GM19035 (cell line): Measurements from ENCODE around the gene EXOC4.

Experiments used
- ATAC-seq: cut with Tn5 transposase; IDR thresholded peaks from one replicate; pipeline ENCODE4 v1.9.1; 2021; ENCODE audit not compliant: unreplicated experiment

Gene EXOC4

DNA sequence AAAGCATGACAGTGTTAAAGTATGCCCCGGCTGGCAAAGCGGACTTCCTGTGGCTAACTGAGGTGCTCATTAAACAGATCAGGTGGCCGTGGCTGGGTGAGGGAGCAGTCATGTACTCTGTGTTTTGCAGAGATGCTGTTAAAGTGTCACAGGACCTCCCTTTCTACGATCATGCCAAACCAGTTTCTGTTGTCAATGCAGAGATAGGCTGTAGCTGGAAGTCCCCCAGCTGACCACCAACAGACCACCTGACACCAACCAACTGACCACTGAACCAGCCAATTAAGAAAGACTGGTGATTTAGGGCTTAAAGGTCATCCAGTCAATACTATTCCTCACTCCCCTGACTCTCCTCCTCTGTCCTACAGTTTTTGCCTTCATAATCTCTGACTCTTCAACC is 443.2 kb downstream of the EXOC4 start:
- ATAC-seq: no peak

DNA sequence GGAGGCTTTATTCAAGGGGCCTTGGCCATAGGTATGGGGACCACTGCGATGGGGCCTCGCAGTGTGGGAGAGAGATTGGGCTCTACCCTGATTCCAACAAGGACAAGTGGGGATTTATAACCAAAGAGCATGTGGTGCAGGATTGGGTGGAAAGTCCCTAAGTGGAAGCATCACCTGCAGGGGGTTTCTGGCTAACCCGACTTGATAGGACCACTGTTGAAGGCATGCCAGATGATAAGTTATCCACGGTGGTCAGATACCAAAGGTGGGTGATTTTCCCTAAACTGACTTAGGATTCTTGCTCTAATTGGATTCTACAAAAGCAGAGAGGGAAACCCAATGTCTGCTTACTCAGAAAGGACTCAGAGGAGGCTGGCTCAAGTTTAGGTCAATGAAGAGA is 444.7 kb downstream of the EXOC4 start:
- no peak for ATAC-seq

DNA sequence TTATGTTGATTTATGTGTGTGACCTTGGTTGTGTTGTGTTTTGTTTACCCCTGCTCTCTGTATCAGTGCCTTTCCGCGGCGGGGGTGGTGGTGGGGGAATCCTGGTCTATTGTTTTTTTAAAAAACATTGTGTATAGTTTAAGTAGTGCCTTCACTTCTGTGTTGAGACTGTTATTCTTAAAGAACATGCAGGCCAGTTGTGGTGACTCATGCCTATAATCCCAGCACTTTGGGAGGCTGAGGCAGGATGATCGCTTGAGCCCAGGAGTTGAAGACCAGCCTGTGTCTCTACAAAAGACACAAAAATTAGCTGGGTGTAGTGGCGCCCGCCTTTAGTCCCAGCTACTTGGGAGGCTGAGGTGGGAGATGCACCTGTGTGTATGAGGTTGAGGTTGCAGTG is 445.2 kb downstream of the EXOC4 start:
- ATAC-seq: no peak

DNA sequence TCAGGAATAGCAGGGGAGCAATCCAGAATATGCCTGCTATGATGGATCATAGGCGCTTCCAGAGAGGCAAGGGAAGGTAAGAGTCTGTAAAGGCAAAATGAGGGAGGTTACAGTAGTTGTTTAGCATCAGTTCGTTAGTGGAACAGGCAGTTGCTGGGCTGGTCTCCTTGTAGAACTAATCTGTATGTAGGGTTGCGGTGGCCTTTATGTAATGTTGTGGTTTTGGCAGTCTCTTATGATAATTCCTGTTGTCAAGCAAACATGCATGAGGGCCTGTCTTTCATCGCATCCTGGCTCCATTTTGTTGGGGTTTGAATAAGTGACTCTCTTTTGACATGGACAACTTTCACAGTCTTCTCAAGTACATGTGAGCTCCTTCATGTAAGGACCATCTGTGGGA is 446.5 kb downstream of the EXOC4 start:
- ATAC-seq: no peak

DNA sequence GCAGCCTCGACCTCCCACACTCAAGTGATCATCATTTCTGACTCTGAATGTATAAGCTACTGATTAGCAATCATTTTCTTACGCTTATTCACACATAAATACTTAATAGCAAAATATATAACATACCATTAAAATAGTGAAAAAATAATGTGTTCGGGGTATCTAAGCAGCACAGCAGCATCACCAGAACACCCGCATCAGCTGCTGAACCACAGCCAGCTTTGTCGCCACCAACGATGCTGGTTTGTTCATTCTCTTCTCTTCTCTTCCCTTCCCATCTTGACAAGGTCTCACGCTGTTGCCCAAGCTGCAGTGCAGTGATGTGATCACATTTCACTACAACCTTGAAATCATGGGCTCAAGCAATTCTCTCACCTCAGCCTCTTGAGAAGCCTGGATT is 449.2 kb downstream of the EXOC4 start:
- no peak for ATAC-seq

DNA sequence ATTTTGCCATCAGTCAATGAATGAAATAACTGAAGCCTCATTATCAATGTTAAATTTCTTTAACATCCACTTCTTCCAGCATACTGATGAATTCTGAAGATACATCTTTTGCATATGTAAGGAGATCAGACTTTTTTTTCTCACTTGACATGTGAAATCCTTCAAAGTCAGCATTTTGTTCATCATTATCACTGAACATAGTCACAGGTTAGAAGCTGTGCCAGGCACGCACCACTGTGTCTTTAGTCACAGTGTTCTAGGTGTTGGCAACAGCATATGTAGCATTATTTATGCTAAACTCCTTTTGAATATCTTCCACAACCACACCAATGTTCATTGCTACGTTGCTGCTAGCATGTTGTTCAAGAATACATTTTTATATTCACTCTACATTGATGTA is 450.1 kb downstream of the EXOC4 start:
- no peak for ATAC-seq

DNA sequence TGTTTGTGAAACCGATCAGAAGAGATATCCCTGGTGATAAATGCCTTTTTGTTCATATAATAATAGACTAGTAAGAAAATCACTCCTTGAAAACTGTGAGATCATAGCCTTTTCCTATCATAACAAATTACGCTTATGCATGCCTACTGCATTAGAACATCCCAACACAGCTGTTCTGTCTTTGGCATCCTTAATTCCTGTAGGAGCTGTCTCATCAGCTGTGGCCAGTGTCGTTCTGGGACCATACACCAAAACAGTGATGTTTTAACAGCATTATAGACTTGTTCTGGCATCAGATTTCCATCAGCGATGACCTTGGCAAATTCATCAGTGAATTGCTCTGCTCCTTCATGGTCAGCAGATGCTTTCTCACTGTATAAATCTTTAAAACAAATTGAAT is 450.7 kb downstream of the EXOC4 start:
- no peak for ATAC-seq

DNA sequence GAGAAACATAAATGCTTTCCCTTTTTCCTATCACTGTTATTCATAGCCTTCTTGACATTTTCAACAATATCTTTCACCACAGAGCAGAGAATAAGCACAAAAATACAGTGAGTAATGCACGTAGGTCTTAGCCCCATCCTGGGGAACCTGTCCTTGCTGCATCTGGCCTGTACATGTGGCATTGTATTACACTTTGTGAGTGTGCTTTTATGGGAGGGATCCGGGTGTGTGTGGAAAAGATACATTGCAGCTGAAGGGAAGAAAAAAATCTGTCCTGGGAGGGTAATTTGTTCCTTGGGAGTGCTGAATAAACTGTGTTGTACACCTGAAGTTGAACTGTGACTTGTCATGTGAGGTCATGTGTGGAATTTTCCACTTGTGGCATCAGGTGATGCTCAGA is 451.6 kb downstream of the EXOC4 start:
- no peak for ATAC-seq

DNA sequence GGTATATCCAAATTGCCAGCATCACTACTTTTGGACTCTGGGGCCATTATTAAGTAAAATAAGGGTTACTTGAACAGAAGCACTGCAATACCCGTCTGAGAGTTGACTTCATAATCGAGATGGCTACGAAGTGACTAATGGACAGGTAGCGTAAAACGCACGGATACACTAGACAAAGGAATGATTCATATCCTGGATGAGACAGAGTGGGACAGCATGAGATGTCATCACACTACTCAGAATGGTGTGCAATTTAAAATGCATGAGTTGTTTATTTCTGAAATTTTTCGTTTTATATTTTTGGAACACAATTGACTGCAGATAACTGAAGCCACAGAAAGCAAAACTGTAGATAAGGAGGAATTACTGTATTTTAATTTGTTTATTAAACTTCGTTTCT is 452.7 kb downstream of the EXOC4 start:
- ATAC-seq: no peak

DNA sequence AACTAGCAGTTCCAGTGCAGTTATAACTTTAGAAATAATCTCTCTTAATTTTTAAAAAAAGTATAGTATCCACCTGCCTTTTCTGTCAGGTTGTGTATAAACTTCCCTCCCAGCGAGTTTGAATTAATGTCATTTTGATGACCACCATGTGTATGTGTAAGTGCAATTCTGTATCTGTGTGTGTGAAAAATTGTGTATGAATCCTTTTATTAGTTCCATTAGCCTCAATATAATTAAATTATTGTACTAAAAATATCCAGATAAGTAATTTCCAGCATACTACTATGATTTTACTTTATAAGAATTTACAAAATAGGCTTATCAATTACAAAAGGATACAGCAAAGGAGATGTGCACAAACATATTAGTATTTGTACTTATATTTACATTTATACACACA is 453.1 kb downstream of the EXOC4 start:
- no peak for ATAC-seq

DNA sequence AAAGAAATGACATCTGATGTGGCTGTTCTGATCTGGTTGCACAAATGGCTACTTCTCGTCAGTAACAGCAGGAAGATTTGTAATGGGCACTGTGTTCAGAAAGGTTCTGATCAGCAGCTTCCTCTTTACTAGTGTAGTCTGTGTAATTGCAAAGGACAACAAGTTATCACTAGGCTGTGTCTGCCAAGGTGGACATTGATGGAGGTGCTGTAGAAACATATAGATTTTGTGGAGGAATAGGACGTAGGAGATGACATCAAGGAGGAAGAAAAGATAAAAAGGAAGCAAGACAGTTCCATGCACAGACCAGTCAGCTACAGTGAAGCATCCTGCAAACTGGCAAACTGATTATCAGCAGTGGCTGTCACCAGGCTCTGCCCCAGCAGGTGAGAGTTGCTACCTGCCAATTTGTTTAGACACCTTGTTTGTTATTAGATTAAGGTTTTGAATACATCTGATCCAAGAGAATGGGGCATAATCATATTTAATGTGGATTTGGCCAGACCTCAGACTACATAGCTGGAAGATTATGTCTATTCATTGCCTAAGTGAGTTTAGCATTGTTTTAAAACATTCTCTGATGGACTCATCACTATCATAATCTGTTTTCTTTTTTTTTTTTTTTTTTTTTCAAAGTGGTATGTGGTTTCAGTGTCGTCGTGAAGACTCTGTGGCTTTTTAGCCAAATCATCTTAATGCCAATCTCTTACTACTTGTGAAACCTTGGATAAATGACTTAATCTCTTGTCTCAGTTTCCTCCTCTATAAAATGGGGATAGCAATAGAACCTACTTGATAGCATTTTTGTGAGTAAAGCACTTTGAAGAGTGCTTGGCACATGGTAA is 456.4 kb downstream of the EXOC4 start:
- no peak for ATAC-seq

DNA sequence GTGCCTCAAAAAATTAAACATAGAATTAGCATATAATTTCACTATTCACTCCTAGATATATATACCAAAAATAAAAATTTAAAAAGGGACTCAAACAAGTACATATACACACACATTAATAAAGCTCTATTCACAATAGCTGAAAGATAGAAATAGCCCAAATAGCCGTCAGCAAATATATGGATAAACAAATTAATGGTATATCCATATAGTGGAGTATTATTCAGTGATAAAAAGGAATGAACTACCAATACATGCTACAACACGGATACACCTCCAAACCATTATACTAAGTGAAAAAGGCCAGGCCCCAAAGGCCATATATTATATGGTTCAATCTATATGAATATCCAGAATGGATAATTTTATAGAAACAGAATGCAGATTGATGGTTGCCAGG is 459.7 kb downstream of the EXOC4 start:
- no peak for ATAC-seq

DNA sequence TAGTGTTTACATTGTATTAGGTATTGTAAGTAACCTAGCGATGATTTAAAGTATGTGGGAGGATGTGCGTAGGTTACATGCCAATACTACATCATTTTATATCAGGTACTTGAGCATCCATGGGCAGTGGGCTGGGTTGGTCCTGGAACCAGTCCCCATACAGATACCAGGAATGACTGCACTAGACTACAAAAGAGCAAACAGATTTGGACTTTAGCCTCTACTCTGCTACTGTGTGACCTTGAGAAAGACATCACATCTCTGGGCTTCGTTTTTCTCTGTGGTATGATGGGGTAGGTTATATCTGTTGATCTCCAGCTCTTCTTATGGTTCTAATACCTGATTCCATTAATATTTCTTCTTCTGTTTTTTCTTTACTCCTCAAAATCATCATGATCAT is 461.8 kb downstream of the EXOC4 start:
- ATAC-seq: no peak

DNA sequence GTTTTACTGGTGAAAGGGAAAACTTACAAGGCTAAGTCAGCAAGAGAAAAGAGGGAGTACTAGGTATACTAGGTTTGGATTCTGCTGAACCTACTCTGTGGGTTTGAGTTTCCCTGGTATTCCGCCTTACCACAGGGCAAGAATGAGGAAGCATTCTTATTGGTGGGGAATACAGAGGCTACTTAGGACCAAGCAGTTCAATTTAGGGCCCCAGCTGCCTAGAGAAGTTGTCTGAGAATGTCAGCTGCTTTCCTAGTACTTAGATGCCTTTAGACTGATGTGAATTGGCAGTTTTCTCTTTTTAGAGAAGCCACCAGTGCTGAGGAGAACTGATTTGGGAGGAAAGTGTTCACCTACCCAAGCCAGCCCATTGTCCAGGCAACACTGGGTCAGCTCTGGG is 465.3 kb downstream of the EXOC4 start:
- ATAC-seq: no peak

DNA sequence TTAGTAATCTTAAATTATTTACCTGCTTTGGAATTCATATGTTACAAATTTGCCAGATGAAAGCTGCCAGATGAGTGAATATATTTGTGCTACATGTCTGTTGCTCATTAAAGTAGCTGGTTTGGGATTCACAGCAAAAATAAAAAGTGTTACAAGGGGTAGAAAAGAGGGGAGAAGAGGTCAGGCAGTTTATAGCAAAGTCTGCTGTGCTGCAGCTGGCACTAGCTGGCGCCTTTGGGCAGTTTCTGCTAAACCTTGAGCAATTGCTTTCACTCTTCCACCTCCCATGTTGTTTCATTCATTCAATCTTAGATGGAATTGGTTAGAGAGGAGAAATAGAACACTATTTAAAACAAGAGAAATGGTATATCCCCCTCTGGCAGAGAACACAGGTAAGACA is 470.2 kb downstream of the EXOC4 start:
- no peak for ATAC-seq

DNA sequence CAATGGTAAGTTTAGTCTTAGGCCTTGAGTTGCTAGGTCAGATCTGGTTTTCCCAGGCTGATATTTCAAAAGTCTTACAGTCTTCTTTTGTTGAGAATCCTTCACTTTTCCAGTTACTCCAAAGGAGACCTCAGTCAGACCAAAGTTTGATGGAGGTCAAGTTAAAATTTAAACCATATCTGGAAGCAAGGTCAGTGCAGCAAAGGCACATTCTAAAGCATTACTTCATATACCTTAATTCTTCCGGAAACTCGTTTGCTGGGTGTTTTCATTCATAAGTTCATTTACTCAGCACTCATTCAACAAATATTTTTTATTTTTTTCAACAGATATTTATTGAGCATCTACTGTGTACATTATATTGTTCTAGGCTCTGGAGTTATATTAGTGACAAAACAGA is 471.3 kb downstream of the EXOC4 start:
- no peak for ATAC-seq

DNA sequence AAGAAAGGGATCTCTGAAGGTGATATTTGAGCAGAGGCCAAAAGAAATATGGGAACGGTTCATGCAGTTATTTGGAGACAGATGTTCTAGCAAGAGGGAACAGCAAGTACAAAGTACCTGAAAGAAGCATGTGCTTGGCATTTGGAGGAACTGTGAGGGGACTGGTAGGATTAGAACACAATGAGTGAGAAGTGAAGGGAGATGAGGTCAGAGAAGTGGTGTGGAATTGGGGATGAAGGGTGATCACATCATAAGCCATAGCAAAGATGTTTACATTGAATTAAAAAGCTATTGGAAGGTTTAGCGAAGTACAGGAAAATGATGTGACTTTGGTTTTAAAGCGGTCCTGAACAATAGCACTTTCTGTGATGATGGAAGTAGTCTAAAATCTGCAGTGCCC is 471.8 kb downstream of the EXOC4 start:
- ATAC-seq: no peak

DNA sequence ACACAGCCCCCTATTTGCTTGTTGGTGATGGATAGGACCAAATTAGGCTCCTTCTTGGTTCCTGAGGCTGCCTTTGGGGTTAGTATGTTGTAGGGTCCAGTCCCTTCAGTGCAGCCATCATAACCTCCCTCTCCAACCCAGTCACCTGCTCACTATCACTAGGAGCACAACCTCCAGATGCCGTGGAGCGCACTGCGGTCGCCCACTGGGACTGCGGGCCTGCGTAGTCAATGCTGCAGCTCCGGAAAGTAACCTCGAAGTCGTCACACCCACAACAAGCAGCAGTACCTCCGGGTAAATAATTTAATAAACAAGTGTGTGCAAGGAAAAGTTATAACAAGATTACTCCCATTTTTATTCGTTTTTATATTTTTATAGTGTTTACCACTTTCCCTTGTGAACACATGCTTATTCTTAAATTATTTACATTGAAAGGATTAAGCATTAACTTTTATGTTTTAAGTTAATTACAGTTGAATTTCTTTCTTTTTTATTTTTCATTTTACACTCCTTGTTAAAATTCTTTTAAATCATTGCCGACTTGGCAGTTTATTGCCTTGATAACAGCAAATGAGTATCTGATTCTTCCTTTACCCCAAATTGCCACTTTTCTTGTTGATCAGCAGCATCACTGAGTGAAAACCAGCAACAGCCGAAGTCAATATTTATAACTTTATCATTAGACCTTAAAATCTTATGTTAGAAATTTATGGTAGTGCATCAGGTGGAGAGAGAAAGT is 474.8 kb downstream of the EXOC4 start:
- ATAC-seq: no peak

DNA sequence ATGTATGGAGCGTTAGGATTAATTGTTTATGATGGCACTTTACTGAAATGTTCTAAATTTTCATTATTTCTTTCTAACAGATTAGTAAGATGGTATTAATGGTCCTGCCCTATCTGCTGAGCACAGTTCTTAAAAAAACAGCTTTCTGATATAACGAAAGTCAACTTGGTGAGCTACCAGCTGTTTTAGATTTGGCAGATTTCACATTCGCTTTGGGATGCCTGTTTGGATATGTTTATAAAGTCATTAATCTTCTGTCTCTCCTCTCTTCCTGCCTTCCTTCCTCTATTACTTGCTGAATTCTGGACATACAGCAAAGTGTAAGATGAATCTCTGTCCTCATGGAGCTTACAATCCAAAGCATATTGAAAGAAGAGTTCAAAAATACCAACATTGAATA is 477.5 kb downstream of the EXOC4 start:
- ATAC-seq: no peak

DNA sequence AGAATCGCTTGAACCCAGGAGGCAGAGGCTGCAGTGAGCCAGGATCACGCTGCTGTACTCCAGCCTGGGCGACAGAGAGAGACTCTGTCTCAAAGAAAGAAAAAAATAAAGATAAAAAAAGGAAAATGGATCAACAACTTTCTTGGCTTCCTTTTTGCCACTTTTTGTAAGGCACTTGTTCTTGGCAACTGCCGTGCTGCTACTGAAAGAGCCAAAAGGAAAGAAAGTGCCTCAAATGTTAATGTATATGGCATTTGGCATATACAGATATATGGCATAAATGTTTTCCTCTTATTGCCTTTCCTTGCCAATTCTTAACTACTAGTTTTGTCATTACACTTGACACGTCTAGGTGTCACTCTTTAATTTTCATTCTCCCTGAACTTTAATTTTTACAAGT is 480.5 kb downstream of the EXOC4 start:
- ATAC-seq: no peak

DNA sequence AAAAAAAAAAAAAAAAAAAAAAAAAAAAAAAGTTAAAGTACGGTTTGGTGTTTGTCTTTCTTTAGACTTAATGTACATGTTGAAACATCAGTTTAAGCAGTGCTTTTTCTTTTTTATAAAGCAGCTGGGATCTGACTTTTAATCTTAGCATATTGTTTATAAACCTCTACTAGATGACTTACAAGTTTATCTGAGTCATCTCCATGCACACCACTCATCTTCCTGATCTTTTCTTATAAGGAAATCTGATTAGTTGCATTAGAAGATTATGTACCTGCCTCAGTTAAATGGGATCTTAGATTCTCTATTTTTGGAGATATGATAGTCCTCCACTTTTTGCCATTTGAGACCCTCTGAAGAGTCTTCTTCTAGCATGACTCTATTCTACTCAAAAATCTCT is 482.3 kb downstream of the EXOC4 start:
- ATAC-seq: no peak

DNA sequence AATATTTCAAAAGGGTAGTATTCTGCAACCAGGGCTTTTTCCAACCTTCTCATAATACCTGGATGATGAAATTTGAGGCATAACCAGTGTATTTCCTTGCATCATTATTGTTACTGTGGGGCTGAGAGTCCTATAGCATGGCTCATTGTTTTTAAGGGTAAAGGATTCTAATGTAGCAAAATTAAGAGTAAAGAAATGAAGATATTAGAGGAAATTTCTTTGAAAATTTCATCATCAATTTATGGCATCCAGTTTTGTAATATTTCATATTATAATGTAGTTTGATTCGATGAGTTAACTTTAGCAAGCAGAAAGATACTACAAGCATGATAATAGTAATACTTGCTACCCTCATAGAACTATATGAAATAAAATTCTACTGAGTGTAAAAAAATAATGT is 486.9 kb downstream of the EXOC4 start:
- ATAC-seq: no peak

DNA sequence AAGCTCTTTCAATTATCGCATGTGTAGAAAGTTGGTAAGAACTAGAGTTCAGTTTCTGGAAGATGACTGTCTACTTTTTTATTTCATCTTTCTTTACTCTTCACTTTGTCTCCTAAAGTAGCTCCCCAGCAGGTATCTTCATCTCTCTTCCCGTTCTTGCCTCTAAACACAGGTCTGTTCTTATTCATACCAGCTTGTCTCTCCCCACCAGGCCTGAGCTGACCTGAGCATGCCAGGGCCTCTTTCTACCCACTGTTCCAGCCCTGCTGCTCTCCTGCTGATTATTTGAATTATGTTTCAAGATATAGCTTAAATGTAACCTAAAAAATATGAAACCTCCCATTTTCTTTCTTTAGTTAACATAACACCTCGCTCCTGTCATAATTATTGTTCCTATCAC is 488.2 kb downstream of the EXOC4 start:
- no peak for ATAC-seq
